ENCODE measurements around the gene ALLC.

DNA sequence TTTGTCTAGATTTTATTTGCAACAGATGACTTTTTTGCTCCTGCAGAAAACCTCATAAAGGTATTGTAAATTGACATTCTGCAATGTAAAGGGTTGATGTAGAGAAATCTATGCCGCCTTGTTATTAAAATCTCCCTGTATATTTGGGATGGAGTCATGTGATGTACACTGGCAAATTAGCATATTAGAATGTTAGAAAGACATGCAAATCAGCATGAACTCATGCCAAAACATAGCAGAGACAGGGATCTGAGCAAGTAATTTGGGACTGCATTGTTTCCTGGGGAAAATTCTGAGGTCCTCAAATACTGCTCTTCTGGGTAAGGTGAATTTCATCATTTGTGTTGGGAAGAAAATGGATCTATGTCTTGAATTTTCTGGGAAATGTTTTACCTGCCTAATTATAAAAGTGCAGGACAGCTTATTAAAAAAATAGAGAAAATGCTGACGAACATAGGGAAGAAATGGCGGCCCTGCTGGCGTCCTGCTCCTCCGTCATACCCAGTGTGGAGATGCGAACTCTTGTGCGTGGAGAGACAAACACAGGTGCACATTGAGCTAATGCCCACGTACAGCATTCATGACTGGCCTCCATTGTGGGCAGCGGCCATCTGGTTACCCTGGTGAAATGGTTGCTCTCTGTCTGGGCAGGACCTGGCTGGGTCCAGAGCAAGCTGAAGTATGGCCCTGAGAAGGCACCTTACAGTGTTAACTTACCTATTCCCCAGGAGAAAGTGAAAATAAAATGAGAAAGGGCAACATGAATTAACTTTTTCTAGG, 16.3 kb downstream of the ALLC start:
- TF ChIP-seq, protein P1, sequence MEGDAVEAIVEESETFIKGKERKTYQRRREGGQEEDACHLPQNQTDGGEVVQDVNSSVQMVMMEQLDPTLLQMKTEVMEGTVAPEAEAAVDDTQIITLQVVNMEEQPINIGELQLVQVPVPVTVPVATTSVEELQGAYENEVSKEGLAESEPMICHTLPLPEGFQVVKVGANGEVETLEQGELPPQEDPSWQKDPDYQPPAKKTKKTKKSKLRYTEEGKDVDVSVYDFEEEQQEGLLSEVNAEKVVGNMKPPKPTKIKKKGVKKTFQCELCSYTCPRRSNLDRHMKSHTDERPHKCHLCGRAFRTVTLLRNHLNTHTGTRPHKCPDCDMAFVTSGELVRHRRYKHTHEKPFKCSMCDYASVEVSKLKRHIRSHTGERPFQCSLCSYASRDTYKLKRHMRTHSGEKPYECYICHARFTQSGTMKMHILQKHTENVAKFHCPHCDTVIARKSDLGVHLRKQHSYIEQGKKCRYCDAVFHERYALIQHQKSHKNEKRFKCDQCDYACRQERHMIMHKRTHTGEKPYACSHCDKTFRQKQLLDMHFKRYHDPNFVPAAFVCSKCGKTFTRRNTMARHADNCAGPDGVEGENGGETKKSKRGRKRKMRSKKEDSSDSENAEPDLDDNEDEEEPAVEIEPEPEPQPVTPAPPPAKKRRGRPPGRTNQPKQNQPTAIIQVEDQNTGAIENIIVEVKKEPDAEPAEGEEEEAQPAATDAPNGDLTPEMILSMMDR (IDR thresholded peaks at IDR 0.05; ENCODE audit: low read depth, low read length): no peak
- TF ChIP-seq EZH2phosphoT487 (IDR thresholded peaks at IDR 0.05; ENCODE audit: low read depth): no peak
